Stimulated activated naive CD8-positive, alpha-beta T cell treated with anti-CD3 and anti-CD28 coated beads, Interleukin-15, Interleukin-2, amounts not matched to agents 100 ng/mL and 50 ng/mL, for 24 hours (primary cell): ENCODE measurements around the gene NUP37.
A peak's percentile ranks its signal among the peaks of the same experiment; 100 is the strongest.

ENCODE experiments used
- H3K27ac Mint-ChIP-seq: one replicate; pipeline ENCODE4 v1.8.0; 2021; ENCODE audit warnings: mild to moderate bottlenecking, mixed read lengths
- H3K27me3 Mint-ChIP-seq: one replicate; pipeline ENCODE4 v1.8.0; 2021; ENCODE audit warnings: mixed read lengths
- H3K36me3 Mint-ChIP-seq: one replicate; pipeline ENCODE4 v1.8.0; 2021; ENCODE audit warnings: low read depth, mixed read lengths
- H3K4me1 Mint-ChIP-seq: one replicate; pipeline ENCODE4 v1.8.0; 2021; ENCODE audit warnings: low read depth, mixed read lengths
- H3K4me3 Mint-ChIP-seq: one replicate; pipeline ENCODE4 v1.8.0; 2021; ENCODE audit warnings: mild to moderate bottlenecking, mixed read lengths
- H3K9me3 Mint-ChIP-seq: one replicate; pipeline ENCODE4 v1.8.0; 2021; ENCODE audit warnings: mixed read lengths

The NUP37 gene

DNA sequence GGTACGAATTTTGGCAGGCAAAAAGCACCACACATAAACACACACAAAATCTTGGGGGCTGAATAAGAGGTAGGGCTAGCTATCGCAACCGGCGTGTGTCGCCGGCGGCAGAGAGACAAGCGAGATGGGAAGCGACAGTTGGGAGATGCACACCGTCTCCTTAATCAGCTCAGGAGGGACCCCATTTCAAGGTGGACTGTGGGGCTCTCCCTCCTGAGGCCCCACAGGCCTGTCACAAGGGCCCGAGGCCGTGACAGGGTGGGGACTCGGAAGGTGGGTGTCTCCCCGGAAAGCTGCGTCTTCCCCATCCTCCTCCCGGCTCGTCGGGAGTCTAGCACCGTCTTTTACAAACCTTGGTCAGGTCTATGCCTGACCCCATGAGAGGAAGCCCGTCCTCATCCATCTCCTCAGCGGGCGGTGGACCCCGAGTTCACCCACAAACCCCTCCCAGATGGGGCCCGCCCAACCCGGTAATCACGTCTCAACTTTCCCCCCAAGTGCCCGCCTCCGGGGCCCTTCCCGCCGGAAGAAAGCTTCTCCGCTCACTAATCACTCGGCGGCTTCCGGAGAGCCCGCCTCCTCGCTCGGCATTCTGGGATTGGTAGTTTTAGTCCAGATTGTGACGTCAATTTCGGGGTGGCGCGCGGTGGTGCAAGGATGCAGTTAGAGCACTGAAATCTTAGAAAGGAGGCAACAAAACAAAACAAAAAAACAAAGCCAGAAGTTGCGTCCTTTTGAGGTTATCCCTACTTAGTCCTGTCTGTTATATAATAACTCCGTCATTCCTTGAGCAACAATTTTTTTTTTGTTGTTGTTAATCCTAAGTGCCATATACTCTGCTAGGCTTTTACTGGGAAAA lies 58.1 kb downstream of the NUP37 start, which contains the start of gene WASHC3:
WASHC3 (minus strand) TSS at position 432 of the 859 bp plus-strand sequence; CDS start at position 403, 29 bp downstream.
- Mint-ChIP-seq H3K4me1 (peaks cover 51% of the 10 kb centered on the region), H3K36me3 (peaks cover 21% of the 10 kb centered on the region), H3K4me3 (peak within 1 kb of the TSS; percentile 100), H3K27me3 (no peaks in the 10 kb centered on the region), H3K27ac (peak within 1 kb of the TSS; percentile 100), H3K9me3 (no peaks in the 10 kb centered on the region)

DNA sequence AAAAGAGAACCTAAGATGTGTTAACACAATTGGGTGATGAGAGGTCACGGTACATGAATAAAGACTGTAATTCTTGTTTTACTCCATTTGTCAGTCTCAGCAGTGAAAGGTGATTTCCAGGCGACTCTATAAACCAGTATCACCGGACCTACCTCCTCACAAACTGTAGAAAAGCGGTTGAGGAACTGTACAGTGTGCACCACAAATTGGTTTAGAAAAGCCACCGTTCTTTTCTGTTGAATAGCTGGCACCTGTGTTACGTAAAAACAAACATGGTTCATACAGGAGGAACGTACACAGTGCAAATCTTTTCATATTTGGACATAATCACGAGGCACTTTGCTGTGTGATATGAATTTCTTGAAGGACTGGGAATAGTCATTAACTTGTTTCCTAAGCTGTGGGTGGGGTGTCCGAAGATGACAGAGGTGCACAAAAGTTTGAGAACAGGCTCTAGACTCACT lies 58.8 kb downstream of the NUP37 start:
- Mint-ChIP-seq H3K36me3 (peaks cover 28% of the 10 kb centered on the region), H3K9me3 (no peaks in the 10 kb centered on the region), H3K4me1 (peaks cover 51% of the 10 kb centered on the region), H3K27me3 (no peaks in the 10 kb centered on the region), H3K4me3 (peak overlapping the region; percentile 100), H3K27ac (peak overlapping the region; percentile 100)

DNA sequence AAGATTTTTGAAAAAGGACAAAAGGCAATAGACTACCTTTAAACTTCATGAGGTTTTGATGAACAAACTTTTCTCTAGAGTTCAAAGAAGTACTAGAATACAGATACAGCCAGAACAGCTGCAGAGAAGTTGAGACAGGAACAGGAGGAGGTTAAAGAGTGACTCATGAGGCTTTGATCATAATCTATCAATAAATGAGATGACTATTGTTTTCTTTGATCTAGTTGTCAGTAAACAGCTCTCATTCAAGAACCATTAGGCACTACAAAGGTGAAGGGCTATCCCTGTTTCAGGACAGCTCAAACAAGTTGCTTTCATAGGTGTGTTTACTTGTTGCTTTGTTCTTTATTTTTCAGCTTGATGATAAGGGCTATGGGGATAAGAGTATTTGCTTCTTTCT lies 60.6 kb downstream of the NUP37 start:
- no peaks in the 10 kb centered on the region for H3K27me3 Mint-ChIP-seq
- H3K27ac Mint-ChIP-seq, result peak overlapping the region; percentile 52
- peaks cover 51% of the 10 kb centered on the region for H3K4me1 Mint-ChIP-seq
- no peaks in the 10 kb centered on the region for H3K9me3 Mint-ChIP-seq
- H3K4me3 Mint-ChIP-seq, result peak overlapping the region; percentile 24
- peaks cover 43% of the 10 kb centered on the region for H3K36me3 Mint-ChIP-seq

DNA sequence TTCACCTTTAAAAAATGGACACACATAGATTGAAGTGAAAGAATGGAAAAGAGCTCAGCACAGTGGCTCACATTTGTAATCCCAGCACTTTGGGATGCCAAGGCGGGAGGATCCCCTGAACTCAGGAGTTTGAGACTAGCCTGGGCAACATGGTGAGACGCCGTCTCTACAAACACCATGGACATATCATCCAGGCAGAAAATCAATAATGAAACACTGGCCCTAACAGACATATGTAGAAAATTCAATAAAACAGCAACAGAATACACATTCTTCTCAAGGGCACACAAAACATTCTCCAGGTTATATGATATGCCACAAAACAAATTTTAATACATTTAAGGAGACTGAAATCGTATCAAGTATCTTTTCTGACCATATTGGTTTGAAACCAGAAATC lies 65.6 kb downstream of the NUP37 start:
- Mint-ChIP-seq H3K36me3 (peaks cover 67% of the 10 kb centered on the region), H3K4me1 (peaks cover 37% of the 10 kb centered on the region), H3K9me3 (no peaks in the 10 kb centered on the region), H3K4me3 (no peak overlapping the region), H3K27me3 (no peaks in the 10 kb centered on the region), H3K27ac (no peak overlapping the region)

DNA sequence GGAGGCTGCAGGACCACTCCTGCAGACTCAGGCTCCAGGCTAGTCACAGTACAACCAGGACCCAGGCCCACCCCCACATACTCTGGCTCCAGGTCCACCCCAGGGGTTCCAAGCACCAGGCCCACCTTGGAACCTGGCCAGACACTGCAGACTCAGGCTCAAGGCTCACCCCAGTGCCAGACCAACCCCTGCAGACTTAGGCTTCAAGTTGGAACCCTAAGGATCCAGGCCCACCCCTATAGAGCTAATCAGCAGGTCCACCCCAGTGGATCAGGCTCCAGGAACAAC lies 66.9 kb downstream of the NUP37 start:
- Mint-ChIP-seq H3K27me3 (no peaks in the 10 kb centered on the region), H3K4me1 (peaks cover 27% of the 10 kb centered on the region), H3K9me3 (no peaks in the 10 kb centered on the region), H3K4me3 (no peak overlapping the region), H3K36me3 (peaks cover 59% of the 10 kb centered on the region), H3K27ac (no peak overlapping the region)

DNA sequence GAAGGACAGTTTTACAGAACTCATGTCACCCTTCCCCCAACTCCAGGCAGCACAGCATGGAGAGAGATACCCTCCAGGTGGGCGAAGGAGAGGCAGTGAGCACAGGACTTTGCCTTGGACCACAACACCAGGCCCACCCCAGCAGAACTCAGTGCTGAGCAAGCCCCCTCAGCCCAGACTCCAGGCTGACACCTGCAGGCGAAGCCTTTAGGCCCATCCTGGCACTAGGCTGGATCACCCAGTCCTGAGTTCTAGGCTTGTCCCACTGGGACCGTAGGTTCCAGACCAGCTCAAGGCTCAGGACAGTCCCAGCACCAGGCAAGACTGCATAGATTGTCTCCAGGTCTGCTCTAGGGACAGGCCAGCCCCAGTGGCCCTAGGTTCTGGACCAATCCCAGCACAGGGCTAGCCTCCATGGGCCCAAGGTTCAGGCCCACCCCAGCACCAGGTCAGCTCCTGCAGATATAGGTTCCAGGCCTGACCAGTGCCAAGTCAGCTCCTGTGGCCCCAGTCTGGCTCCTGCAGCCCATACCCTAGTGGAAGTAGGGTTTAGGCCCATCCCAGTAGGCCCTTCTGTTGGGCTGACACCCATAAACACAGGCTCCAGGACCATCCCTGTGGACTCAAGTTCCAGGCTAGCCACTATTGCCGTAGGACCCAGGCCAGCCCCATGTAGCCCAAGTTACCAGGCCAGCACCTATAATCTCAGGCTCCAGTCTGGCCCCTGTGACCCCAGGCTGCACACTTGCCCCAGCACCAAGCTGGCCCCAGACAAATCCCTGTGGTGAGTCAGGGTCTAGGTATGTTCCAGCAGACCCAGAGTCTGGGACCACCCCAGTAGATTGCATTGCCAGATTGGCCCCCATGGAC lies 67.5 kb downstream of the NUP37 start:
- Mint-ChIP-seq H3K4me1 (peaks cover 21% of the 10 kb centered on the region), H3K27me3 (no peaks in the 10 kb centered on the region), H3K4me3 (no peak overlapping the region), H3K9me3 (no peaks in the 10 kb centered on the region), H3K27ac (no peak overlapping the region), H3K36me3 (peaks cover 57% of the 10 kb centered on the region)

DNA sequence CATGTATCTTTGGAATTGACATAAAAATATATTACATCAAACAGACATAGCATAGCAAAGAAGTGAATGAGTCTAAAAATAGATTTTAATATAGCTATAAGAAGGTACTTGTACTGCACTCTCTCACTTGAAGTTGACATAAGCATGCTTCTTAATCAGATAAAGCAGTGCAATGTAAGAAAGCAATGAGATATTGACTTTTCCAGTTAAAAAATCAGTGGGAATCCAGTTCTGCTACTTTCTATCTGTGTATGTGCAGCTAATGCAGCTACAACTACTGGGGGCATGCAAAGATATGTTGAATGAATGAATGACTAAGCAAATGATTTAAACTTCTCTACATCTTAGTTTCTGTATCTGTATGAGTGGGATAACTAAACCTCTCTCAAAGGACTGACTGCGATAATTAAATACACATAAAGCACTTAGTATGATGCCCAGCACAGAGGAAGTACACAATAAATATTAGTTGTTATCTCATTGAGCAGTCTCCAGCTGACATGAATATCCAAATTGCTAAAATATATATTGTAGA lies 68.4 kb downstream of the NUP37 start:
- H3K36me3 Mint-ChIP-seq, result peaks cover 48% of the 10 kb centered on the region

DNA sequence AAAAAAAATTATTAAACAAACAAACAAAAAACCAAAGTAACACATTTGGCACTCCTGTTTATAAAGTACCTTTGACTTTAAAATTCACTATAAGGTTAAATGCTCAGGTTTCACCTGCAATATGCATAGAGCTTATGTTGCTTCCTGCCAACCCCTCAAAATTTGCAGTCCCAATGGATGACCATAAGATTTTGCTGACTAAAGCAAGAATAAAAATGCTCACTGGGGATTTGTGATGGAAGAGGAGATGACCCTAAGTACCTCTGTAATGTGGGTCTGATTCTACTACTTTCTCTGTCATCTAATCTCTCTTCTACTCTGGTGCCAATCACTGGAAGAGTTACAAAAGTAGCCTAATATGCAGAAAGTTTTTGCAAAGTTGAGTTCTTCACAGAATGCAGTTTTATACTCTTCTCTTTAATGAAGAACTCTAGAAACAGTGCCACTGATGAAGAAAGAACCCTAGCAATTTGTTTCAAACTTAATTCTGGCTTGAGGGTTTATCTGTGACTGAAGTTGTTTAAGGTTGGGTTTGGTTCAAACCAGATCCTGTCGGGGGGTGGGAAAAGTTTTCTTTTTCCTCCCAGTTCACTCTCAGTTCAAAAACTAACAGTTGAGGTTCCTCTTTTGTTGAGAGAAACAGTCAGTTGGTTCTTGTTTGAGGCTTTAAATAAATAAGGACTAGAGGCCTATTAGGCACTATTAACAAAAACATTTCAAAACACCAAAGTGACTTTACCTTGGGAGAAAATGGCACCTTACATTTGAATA lies 69.1 kb downstream of the NUP37 start:
- Mint-ChIP-seq H3K9me3 (no peaks in the 10 kb centered on the region), H3K27me3 (no peaks in the 10 kb centered on the region), H3K4me3 (no peak overlapping the region), H3K36me3 (peaks cover 46% of the 10 kb centered on the region), H3K4me1 (peaks cover 16% of the 10 kb centered on the region), H3K27ac (no peak overlapping the region)

More for the DNA sequence above, 68.4 kb downstream of the NUP37 start:
- no peak overlapping the region for H3K4me3 Mint-ChIP-seq
- peaks cover 16% of the 10 kb centered on the region for H3K4me1 Mint-ChIP-seq
- no peaks in the 10 kb centered on the region for H3K9me3 Mint-ChIP-seq
- H3K27me3 Mint-ChIP-seq, result no peaks in the 10 kb centered on the region
- no peak overlapping the region for H3K27ac Mint-ChIP-seq

DNA sequence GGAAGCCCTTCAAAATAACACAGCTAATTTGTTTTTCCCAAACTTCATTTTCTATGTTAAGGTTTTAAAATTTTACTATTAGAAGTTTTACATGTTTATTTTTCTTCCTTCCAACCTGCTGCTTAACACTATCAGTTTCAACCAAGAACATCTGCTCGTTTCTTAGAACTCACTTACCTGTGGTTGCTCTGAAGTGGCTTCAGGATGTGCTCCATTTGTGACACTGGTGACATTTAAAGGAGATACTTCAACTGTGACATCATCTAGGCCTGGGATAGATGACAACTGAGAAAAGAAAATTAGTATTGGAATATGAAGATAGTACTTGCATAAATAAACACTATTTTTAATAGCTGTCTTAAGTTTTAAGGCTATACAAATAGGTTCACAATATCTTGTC lies 76.0 kb downstream of the NUP37 start:
- H3K4me3 Mint-ChIP-seq, result peak overlapping the region; percentile 6
- H3K4me1 Mint-ChIP-seq, result peaks cover 14% of the 10 kb centered on the region
- H3K9me3 Mint-ChIP-seq, result no peaks in the 10 kb centered on the region
- no peak overlapping the region for H3K27ac Mint-ChIP-seq
- no peaks in the 10 kb centered on the region for H3K27me3 Mint-ChIP-seq
- peaks cover 22% of the 10 kb centered on the region for H3K36me3 Mint-ChIP-seq

DNA sequence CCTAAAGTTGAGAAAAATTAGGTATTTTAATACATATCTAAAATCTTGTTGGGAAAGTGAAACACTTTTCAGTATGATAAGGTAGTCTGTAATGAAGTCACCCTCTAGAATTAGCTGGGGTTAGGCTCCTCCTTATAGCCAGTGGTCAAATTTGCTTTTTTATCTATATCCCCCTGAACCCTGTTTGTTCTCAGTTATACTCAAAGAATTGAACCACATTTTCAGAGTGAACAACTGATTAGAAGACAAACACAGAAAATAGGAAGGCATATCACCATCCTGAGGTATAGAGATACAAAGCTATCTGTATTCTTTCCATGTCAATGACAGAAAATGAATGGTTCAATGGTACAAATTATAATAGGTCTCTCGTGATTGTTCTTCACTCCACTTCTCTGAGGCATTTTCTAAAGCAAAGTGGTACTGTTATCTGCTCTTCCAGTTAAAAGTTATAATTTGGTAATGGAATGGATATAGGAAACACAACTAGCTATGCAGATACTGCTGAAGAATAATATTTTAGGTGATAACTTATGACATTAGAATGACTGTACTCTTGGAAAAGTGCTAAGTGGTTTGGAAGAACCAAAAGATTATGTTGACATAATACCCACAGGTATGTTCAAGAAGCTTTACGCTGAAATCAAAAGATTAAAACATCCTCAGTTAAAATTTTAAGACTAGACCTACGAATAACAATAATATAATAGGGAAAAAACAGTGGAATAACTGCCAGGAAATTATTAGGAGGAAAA lies 85.7 kb downstream of the NUP37 start:
- Mint-ChIP-seq H3K27ac (no peak overlapping the region), H3K4me3 (no peak overlapping the region), H3K4me1 (no peaks in the 10 kb centered on the region), H3K27me3 (no peaks in the 10 kb centered on the region), H3K36me3 (peaks cover 63% of the 10 kb centered on the region), H3K9me3 (no peaks in the 10 kb centered on the region)

DNA sequence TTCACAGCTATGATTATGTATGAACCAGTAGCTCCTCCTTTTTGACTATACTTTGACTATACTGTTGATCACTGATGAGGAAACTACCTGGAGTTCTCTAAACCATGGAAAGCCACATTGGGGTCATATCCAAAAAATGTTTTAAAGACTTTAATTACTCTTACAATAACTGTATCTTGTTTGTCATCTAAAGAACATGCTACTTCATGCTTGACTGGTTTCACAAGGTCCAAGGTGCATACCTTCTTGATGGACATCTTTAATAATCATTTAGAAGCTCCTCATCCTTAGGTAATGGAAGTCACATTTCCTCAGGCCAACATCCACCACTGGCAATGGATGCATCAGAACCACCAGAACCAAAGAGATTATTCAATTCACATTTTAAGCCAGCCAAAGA lies 88.1 kb downstream of the NUP37 start:
- Mint-ChIP-seq H3K4me1 (no peaks in the 10 kb centered on the region), H3K4me3 (no peak overlapping the region), H3K27ac (no peak overlapping the region), H3K36me3 (peaks cover 55% of the 10 kb centered on the region), H3K9me3 (no peaks in the 10 kb centered on the region), H3K27me3 (no peaks in the 10 kb centered on the region)

DNA sequence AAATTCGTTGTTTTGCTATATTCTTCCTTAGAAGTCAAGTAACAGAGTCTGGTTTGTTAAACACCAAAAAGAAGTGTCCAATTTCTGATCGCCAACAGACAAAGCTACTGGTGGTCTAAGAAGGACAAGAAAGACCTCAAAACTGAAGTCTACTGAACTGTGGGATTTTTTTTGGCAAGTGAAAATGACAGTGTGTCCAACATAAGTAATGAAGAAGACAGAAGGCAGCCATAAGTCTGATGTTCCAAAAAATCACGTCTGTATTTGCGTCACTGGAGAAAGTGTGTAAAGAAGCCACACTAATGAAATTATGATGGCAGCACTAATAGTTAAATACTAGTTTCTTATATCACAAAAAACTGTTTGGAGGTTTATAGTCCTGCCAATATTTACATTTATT lies 90.8 kb downstream of the NUP37 start:
- Mint-ChIP-seq H3K9me3 (no peaks in the 10 kb centered on the region), H3K4me1 (no peaks in the 10 kb centered on the region), H3K27ac (no peak overlapping the region), H3K4me3 (no peak overlapping the region), H3K27me3 (no peaks in the 10 kb centered on the region), H3K36me3 (peaks cover 35% of the 10 kb centered on the region)

DNA sequence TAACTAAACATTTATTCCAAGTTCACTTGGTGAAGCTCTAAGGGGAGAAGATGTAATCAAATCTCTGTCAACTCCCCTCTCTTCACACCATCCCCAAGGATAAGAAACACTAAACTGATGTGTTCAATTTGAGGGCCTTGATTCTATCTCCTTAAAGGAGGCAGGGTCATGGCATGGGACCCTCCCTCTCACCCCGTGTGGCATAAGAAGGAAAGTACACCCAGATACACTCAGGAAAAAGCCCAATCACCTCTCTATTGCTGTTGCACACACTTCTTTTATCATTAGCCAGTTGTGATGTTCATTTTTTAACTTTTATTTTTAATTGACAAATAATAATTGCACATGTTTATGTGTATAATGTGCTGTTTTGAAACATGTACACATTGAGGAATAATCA lies 93.2 kb downstream of the NUP37 start:
- no peaks in the 10 kb centered on the region for H3K27me3 Mint-ChIP-seq
- no peak overlapping the region for H3K4me3 Mint-ChIP-seq
- no peaks in the 10 kb centered on the region for H3K4me1 Mint-ChIP-seq
- H3K36me3 Mint-ChIP-seq, result peaks cover 21% of the 10 kb centered on the region
- H3K9me3 Mint-ChIP-seq, result no peaks in the 10 kb centered on the region
- H3K27ac Mint-ChIP-seq, result no peak overlapping the region

DNA sequence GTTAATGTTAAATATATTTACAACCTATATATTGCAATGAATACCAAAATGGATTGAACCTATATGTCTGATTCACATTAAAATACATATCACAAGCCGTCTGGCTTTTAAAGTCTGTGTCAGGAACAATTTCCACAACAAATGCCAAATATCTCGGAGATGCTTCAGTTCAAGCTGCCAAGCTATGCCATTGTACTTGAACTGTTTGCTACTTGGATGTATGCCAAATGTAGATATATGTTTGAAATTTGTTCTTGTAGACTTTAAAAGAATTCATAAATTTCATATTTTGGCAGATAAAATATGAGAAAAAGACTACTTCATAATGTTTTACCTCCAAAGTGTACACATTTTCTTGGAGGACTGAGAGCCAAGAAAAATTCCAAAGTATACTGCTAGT lies 95.1 kb downstream of the NUP37 start:
- no peak overlapping the region for H3K4me3 Mint-ChIP-seq

More for the DNA sequence above, 95.1 kb downstream of the NUP37 start:
- no peaks in the 10 kb centered on the region for H3K27me3 Mint-ChIP-seq
- no peak overlapping the region for H3K27ac Mint-ChIP-seq
- peaks cover 32% of the 10 kb centered on the region for H3K36me3 Mint-ChIP-seq
- no peaks in the 10 kb centered on the region for H3K4me1 Mint-ChIP-seq
- no peaks in the 10 kb centered on the region for H3K9me3 Mint-ChIP-seq
